ENCODE results near the gene GINS2.

DNA sequence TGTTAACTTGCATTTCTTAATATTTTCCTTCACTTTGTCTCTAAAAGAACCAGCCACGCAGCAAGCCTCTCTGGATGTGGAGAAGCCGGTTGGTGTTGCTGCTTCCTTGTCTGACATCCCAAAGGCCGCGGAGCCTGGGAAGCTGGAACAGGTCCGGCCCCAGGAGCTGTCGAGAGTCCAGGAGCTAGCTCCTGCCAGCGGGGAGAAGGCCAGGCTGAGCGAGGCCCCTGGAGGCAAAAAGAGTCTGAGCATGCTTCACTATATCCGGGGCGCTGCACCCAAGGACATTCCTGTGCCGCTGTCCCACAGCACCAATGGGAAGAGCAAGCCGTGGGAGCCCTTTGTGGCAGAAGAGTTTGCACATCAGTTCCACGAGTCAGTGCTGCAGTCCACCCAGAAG lies 22.8 kb downstream of the GINS2 start:
- TF ChIP-seq POLR2A (IDR thresholded peaks at IDR 0.05; ENCODE audit: low read length) (no peak), GATA1 (IDR thresholded peaks at IDR 0.05; ENCODE audit: low read depth, low read length) (no peak)
